Neutrophil (primary cell): ENCODE data around the gene GRIK3.

ENCODE experiments used
- H3K27ac ChIP-seq: fragments of 200-600 bp; sonication (generic); 2 replicates; pipeline ENCODE4 v1.5.1; 2016; ENCODE audit warnings: mild to moderate bottlenecking, moderate library complexity
- H3K27me3 ChIP-seq: fragments of 200-600 bp; sonication (generic); 2 replicates; pipeline ENCODE4 v1.6.0; 2016; ENCODE audit warnings: mild to moderate bottlenecking
- H3K36me3 ChIP-seq: fragments of 200-600 bp; sonication (generic); 2 replicates; pipeline ENCODE4 v1.5.1; 2017
- H3K4me1 ChIP-seq, 2 experiments: fragments of 200-600 bp in 1 of 2; sonication (generic) in 1 of 2; 1 replicate in 1 of 2; 2 replicates in 1 of 2; pipeline versions ENCODE4 v1.5.1 to v1.6.1; 2013 to 2016; ENCODE audit warnings: low read depth in 1 of 2, low read length in 1 of 2, mild to moderate bottlenecking in 1 of 2, moderate library complexity in 1 of 2; ENCODE audit not compliant: control insufficient read depth in 1 of 2, insufficient read depth in 1 of 2
- H3K4me3 ChIP-seq, 2 experiments: fragments of 200-600 bp in 1 of 2; sonication (generic) in 1 of 2; 1 replicate in 1 of 2; 2 replicates in 1 of 2; pipeline ENCODE4 v1.5.1; 2013 to 2016; ENCODE audit warnings: low read depth in 1 of 2, low read length in 1 of 2, mild to moderate bottlenecking in 1 of 2, moderate library complexity in 1 of 2
- H3K9me3 ChIP-seq: fragments of 200-600 bp; sonication (generic); 2 replicates; pipeline ENCODE4 v1.5.1; 2016
- TF ChIP-seq, protein P1 (sequence below): fragments of 200-600 bp; sonication (generic); IDR thresholded peaks from 2 replicates; pipeline ENCODE4 v1.5.1; 2016; ENCODE audit warnings: antibody characterized with exemption

The GRIK3 gene

DNA sequence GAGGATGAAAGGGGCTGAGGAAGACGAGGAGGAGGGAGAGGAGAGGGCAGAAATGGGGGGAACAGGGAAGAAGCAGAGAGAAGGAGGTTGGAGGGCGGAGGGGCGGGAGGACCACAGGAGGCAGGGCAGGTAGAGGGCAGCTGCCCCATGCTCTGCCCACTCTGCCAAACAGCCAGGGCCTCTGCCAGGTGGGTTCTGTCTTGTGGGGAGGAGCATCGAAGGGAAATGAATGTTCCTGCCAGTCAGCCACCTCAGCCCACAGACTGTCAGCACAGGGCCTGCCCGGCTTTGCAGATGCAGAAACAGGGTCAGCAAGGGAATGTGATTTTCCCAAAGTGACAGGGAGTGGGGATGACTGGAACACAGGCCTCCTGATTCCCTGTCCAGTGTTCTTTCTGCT is 82.6 kb downstream of the GRIK3 start:
- Histone ChIP-seq H3K4me3 (no peak overlapping the region), H3K4me1 (no peaks in the 10 kb centered on the region), H3K36me3 (no peaks in the 10 kb centered on the region), H3K27ac (no peak overlapping the region), H3K27me3 (peaks cover 5% of the 10 kb centered on the region), H3K9me3 (no peaks in the 10 kb centered on the region)
- TF ChIP-seq, protein P1, sequence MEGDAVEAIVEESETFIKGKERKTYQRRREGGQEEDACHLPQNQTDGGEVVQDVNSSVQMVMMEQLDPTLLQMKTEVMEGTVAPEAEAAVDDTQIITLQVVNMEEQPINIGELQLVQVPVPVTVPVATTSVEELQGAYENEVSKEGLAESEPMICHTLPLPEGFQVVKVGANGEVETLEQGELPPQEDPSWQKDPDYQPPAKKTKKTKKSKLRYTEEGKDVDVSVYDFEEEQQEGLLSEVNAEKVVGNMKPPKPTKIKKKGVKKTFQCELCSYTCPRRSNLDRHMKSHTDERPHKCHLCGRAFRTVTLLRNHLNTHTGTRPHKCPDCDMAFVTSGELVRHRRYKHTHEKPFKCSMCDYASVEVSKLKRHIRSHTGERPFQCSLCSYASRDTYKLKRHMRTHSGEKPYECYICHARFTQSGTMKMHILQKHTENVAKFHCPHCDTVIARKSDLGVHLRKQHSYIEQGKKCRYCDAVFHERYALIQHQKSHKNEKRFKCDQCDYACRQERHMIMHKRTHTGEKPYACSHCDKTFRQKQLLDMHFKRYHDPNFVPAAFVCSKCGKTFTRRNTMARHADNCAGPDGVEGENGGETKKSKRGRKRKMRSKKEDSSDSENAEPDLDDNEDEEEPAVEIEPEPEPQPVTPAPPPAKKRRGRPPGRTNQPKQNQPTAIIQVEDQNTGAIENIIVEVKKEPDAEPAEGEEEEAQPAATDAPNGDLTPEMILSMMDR, result no peak

DNA sequence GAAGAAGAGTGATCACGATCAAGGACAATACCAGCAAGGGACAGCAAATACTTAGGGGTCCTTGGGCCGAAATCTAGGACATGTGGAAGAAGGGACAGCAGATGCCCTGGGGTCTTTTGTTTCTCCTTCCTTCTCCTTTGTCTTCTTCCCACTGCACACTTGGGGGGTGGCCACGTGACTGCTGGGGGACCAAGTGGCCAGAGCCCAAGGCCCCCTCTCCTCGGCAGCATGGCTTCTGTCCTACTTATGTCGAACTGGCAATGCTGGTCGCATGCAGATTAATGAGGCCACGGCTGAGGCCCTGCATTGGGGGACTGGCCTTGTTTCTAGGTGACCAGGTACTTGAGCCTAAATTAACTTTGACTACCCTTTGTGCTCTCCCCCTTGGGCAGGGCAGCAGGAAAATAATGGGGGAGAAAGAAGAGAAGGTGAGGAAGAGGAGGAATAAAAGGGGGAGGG is 83.0 kb downstream of the GRIK3 start:
- no peak overlapping the region for H3K4me3 ChIP-seq

DNA sequence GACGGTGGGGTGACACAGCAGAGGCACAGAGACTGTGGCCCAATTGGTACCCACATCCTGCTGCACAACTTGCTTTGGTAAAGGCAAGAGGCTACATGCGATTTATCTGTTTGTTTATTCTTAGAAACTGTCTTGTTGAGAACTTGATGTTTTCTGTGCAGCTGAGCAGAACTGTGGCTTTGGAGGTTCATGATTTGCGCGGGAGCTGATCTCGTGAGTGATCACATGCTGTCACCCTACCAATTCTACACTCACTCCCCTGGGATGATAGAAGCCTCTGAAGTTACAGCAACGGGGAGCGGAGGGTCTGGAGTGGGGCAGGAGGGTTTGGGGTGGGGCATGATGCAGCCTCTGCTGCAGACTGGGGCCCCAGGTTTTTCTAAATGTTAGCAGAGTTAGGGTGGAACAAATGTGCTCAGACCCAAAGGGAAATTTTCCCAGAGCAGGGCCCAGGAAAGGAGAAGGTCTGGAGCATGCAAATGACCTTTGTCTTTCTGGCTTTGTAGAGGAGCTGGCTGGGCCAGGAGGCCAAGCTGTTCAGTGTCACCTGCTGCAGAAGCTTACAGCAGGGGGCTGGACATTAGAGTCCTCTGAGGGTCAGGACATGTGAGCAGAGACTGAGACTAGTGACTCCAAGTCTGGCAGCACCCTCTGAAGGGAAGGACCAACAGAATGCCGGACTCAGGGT is 83.6 kb downstream of the GRIK3 start:
- H3K4me1 ChIP-seq, result no peaks in the 10 kb centered on the region
- TF ChIP-seq, protein P1, result no peak
- H3K27me3 ChIP-seq, result peaks cover 5% of the 10 kb centered on the region
- no peak overlapping the region for H3K27ac ChIP-seq
- H3K36me3 ChIP-seq, result no peaks in the 10 kb centered on the region
- no peaks in the 10 kb centered on the region for H3K9me3 ChIP-seq
- no peak overlapping the region for H3K4me3 ChIP-seq

More for the DNA sequence above, 83.0 kb downstream of the GRIK3 start:
- Histone ChIP-seq H3K4me1 (no peaks in the 10 kb centered on the region), H3K9me3 (no peaks in the 10 kb centered on the region), H3K36me3 (no peaks in the 10 kb centered on the region), H3K27me3 (peaks cover 5% of the 10 kb centered on the region), H3K27ac (no peak overlapping the region)
- TF ChIP-seq, protein P1, result no peak

DNA sequence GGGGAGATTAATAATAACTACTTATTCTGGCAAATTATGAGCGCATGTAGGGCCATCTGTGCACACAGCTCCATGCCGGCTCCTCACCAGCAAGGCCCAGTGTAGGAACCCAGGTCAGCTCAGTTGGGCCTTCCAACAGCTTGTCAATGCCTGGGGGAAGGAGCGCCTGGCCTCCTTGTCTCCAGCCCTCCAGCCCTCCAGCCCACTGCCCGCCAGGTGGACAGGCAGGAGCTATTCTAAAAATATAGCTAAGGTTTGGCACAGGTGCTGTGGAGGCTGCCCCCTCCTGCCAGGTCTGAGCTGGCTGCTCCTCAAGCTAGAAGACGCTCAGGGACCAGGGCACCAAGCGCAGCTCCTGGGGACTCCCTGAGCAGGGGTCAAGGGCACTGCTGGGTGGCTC is 85.7 kb downstream of the GRIK3 start:
- Histone ChIP-seq H3K27me3 (peaks cover 5% of the 10 kb centered on the region), H3K36me3 (no peaks in the 10 kb centered on the region), H3K9me3 (no peaks in the 10 kb centered on the region), H3K27ac (no peak overlapping the region), H3K4me1 (no peaks in the 10 kb centered on the region), H3K4me3 (no peak overlapping the region)
- TF ChIP-seq, protein P1, result no peak

DNA sequence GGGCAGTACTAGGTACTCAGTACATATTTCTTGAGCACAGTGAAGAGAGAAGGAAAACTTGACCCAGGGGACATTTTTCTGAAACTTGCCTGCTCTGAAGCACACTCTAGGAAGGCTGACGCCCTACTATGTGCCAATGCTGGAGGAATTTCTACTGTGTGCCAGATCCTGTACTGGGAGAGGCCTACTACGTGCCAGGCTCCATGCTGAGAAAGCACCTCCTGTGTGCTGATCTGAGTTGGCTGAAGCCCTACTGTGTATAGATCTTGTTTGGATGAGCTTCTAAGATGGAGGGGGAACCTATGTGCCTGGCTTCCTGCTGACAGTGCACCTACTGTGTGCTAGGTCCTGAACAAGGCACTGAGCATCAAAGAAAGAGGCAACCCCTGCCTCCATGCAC is 86.2 kb downstream of the GRIK3 start:
- Histone ChIP-seq H3K36me3 (no peaks in the 10 kb centered on the region), H3K4me1 (no peaks in the 10 kb centered on the region), H3K27me3 (peaks cover 5% of the 10 kb centered on the region), H3K4me3 (no peak overlapping the region), H3K9me3 (no peaks in the 10 kb centered on the region), H3K27ac (no peak overlapping the region)
- TF ChIP-seq, protein P1, result no peak
